ENCODE measurements around the gene TTLL12. TPM values are rescaled to one million over a fixed set of nuclear protein-coding genes. Genes with fewer than 3 reads are reported as not detected.

The TTLL12 gene
- total and polyA plus RNA-seq, 2 donors (not counting 1 experiment from before 2014, with no cell fraction given) = 11.0 to 21.3 TPM

Other genes with a start within 250 kb of the TTLL12 start
- gene PACSIN2, start 172.0 kb downstream of the TTLL12 start, total RNA-seq = 59.3 and 60.3 TPM in 2 replicates
- gene PACSIN2, start 172.0 kb downstream of the TTLL12 start, polyA plus RNA-seq = 26.9 and 32.5 TPM in 2 replicates
- 2.1 and 3.0 TPM in 2 replicates for gene TTLL1, start 97.7 kb downstream of the TTLL12 start, total RNA-seq
- gene TTLL1, start 97.7 kb downstream of the TTLL12 start, polyA plus RNA-seq = 2.5 and 3.3 TPM in 2 replicates
- gene BIK, start 76.4 kb downstream of the TTLL12 start, total RNA-seq = 1.3 TPM in 2 replicates
- 2.7 and 3.0 TPM in 2 replicates for gene BIK, start 76.4 kb downstream of the TTLL12 start, polyA plus RNA-seq
- gene MCAT, start 43.7 kb downstream of the TTLL12 start, total RNA-seq = 10.1 and 10.9 TPM in 2 replicates
- gene MCAT, start 43.7 kb downstream of the TTLL12 start, polyA plus RNA-seq = 8.4 and 16.3 TPM in 2 replicates
- 54.9 and 56.2 TPM in 2 replicates for gene TSPO, start 35.6 kb downstream of the TTLL12 start, total RNA-seq
- gene TSPO, start 35.6 kb downstream of the TTLL12 start, polyA plus RNA-seq = 61.5 and 94.2 TPM in 2 replicates
- gene SCUBE1, start 156.2 kb upstream of the TTLL12 start, total RNA-seq = not detected in 2 replicates
- gene SCUBE1, start 156.2 kb upstream of the TTLL12 start, polyA plus RNA-seq = 0.14 TPM in 1 of 2 replicates, not detected in the other
- gene MPPED1, start 224.9 kb upstream of the TTLL12 start, total RNA-seq = not detected in 2 replicates
- gene MPPED1, start 224.9 kb upstream of the TTLL12 start, polyA plus RNA-seq = 0.13 TPM in 1 of 2 replicates, not detected in the other

Data from B cell (primary cell).